ENCODE results near the gene CA5A.

CA5A gene

DNA sequence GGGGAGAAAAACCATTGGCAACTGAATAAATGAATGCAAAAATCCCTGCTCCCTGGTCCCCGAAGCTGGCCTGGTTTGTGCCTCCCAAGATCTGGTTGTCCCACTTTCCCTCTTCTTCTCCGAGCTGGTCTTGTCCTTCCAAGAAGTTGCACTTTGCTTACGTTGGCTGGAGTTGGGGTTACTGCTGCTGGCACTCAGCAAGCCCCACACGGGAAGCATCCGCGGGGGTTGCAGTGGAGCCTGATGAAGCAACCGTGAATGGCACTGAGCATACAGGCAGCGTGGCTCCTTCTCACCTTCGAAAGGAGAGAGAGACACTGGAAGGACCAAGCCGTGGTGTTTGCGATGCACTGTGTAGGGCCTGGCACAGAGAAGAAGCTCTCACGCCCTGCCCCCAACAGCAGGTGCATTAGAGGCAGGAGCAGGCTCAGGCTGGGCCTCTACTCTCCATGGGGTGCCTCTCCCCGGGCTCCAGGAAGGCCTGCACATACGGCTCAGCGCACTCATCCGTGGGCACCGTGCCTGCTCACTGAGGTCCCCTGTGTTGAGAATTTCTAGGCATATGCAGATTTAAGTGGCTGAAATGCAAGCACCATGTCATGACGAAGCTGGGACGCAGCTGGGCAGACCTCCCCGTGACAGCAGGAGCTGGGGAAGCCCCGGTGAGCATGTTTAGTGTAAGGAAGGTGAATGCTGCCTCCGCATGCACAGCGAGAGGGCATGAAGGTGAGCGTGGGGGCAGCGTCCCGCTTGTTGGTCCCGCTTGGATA is 12.1 kb downstream of the CA5A start:
- no peaks in the 10 kb centered on the region for H3K9me3 ChIP-seq
- no peak overlapping the region for H3K4me3 ChIP-seq (ENCODE audit: low read depth in 1 of 2, low read length in 1 of 2)
- no peak overlapping the region for H3K27ac ChIP-seq
- TF ChIP-seq, protein P1, sequence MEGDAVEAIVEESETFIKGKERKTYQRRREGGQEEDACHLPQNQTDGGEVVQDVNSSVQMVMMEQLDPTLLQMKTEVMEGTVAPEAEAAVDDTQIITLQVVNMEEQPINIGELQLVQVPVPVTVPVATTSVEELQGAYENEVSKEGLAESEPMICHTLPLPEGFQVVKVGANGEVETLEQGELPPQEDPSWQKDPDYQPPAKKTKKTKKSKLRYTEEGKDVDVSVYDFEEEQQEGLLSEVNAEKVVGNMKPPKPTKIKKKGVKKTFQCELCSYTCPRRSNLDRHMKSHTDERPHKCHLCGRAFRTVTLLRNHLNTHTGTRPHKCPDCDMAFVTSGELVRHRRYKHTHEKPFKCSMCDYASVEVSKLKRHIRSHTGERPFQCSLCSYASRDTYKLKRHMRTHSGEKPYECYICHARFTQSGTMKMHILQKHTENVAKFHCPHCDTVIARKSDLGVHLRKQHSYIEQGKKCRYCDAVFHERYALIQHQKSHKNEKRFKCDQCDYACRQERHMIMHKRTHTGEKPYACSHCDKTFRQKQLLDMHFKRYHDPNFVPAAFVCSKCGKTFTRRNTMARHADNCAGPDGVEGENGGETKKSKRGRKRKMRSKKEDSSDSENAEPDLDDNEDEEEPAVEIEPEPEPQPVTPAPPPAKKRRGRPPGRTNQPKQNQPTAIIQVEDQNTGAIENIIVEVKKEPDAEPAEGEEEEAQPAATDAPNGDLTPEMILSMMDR (IDR thresholded peaks at IDR 0.05), result no peak
- H3K4me1 ChIP-seq (ENCODE audit: control insufficient read depth in 1 of 2, insufficient read depth in 1 of 2, low read depth in 1 of 2, low read length in 1 of 2), result peaks cover 0 to 6% of the 10 kb centered on the region in 2 experiments
- H3K36me3 ChIP-seq, result no peaks in the 10 kb centered on the region
- H3K27me3 ChIP-seq, result peaks cover 17% of the 10 kb centered on the region

DNA sequence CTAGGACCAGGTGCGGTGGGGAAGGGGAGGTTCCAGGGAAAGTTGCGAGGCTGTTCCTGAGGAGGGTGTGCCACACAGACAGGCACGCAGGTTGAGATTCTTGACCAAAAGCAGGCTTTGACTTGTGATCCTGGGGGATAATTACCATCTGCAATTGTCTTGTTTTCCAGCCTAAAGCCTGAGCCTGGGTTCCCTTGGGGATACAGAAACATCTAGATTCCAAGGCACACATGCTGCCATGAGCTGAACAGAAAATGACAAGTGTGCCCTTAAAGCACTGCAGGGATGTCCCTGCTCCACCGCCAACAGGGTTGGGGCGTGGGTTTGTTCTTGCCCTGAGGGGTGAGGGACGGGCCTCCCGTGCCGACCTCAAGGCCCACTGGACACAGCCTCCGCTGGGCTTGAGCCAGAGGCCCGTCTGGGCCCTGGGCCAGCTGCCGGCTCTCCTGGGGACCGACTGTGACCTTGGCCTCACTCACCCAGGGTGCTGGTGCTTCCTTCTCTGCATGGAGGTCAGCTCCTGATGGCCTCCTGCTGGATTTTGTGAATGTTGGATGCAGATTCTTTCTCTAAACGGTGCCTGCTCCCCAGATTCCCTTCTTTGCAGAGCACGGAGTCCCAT is 14.0 kb downstream of the CA5A start:
- TF ChIP-seq, protein P1 (IDR thresholded peaks at IDR 0.05), result no peak
- no peak overlapping the region for H3K27ac ChIP-seq
- no peak overlapping the region for H3K4me3 ChIP-seq (ENCODE audit: low read depth in 1 of 2, low read length in 1 of 2)
- H3K27me3 ChIP-seq, result peaks cover 14% of the 10 kb centered on the region
- no peaks in the 10 kb centered on the region for H3K9me3 ChIP-seq
- H3K4me1 ChIP-seq (ENCODE audit: control insufficient read depth in 1 of 2, insufficient read depth in 1 of 2, low read depth in 1 of 2, low read length in 1 of 2), result peaks cover 0 to 6% of the 10 kb centered on the region in 2 experiments
- no peaks in the 10 kb centered on the region for H3K36me3 ChIP-seq

DNA sequence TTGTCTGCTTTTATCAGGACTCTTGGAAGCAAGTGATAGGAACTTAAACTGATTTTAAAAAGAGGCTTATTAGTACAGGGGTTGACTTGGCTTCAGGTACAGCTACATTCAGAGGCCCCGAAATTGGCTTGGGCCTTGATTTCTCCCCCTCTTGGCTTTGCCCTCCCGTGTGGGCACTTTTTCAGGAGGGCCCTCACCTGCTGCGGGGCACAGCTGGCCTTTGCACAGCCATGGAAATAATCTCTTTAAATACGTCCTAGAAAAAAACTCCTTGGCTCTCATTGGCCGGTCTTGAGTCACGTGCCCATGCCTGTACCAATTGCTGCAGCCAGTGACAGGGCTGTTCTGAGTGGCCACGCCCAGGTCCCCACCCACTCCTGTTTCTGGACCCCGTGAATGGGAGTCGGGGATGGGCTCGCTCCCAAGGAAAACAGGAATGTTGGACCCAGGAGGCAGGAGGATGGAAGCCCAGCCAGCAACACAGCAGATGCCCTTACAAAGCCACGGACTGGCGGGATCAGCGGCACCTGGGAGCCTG is 15.0 kb downstream of the CA5A start:
- Histone ChIP-seq H3K27me3 (peaks cover 3% of the 10 kb centered on the region), H3K4me3 (ENCODE audit: low read depth in 1 of 2, low read length in 1 of 2) (no peak overlapping the region), H3K4me1 (ENCODE audit: control insufficient read depth in 1 of 2, insufficient read depth in 1 of 2, low read depth in 1 of 2, low read length in 1 of 2) (peaks cover 0 to 5% of the 10 kb centered on the region in 2 experiments), H3K27ac (no peak overlapping the region), H3K9me3 (no peaks in the 10 kb centered on the region), H3K36me3 (no peaks in the 10 kb centered on the region)
- TF ChIP-seq, protein P1 (IDR thresholded peaks at IDR 0.05), result no peak

DNA sequence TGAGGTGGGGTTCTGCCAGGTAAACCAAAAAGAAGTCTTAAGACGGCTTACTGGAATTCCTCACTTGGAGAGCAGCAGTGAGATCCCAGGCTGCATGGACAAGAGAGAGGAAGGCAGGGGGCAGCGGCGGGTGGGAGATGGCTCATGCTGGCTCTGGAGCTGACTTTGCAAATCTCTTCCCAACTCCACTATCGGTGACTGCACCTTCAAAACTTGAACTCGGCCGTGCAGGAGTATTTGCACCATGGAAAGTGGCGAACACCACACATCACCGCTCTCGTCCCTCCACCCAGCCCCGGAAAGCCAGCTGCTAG is 16.7 kb downstream of the CA5A start:
- TF ChIP-seq, protein P1 (IDR thresholded peaks at IDR 0.05), result no peak
- no peaks in the 10 kb centered on the region for H3K4me1 ChIP-seq (ENCODE audit: control insufficient read depth in 1 of 2, insufficient read depth in 1 of 2, low read depth in 1 of 2, low read length in 1 of 2)
- H3K27ac ChIP-seq, result no peak overlapping the region
- no peaks in the 10 kb centered on the region for H3K9me3 ChIP-seq
- H3K4me3 ChIP-seq (ENCODE audit: low read depth in 1 of 2, low read length in 1 of 2), result no peak overlapping the region
- no peaks in the 10 kb centered on the region for H3K36me3 ChIP-seq
- no peaks in the 10 kb centered on the region for H3K27me3 ChIP-seq

DNA sequence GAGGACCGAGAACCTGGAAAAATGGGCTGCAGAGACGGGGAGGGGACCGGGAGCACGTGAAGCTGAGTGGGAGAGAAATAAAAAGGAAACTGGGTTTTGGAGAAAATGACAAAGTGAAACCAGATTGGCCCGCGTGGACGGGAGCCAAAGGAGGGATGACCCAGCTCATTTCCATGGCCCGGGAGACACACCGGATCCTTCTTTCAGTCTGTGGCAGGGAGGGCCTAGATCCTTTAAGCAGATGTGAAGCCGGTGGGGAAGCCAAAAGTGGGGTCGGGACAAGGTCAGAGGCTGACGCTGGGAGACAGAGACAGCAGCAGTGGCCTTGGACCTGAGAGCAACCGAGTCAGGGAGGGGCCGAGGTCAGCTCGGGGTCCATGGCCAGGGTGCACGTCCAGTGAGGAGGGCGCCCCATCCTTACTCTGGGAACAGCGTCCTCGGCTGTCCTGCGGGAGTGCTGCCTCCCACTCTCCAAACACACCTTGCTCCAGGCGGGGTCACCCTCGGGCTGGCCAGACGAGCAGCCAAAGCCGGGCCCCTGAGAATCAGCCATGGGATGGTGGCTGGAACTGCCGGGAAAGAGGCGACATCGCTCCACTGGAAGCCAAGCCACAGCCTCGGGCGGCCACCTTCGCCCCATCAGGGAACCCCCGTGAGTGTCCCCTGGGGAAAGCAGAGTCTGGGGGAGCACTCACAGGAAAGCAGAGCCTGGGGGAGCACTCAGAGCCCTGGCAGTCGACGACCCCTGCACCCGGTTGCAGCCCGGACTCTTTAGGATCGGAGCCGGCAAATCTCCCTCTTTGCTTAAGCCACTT is 17.3 kb downstream of the CA5A start:
- Histone ChIP-seq H3K36me3 (no peaks in the 10 kb centered on the region), H3K4me1 (ENCODE audit: control insufficient read depth in 1 of 2, insufficient read depth in 1 of 2, low read depth in 1 of 2, low read length in 1 of 2) (no peaks in the 10 kb centered on the region), H3K27ac (no peak overlapping the region), H3K9me3 (no peaks in the 10 kb centered on the region), H3K27me3 (no peaks in the 10 kb centered on the region), H3K4me3 (ENCODE audit: low read depth in 1 of 2, low read length in 1 of 2) (no peak overlapping the region)
- TF ChIP-seq, protein P1 (IDR thresholded peaks at IDR 0.05), result no peak
